Measurements from ENCODE around the gene GPR37L1. TPM values are rescaled to one million over a fixed set of nuclear protein-coding genes. Genes with fewer than 3 reads are reported as not detected.

GPR37L1 gene
- total and polyA plus RNA-seq, 10 of the 15 experiments (the other 5 are each of a cell fraction or from before 2014, with no cell fraction given), result under 0.01 to 0.08 (median 0.02) TPM; not detected in 5

- TF ChIP-seq BRCA1 (IDR thresholded peaks at IDR 0.05; ENCODE audit: low read depth, low read length) (no peak), ATF3 (IDR thresholded peaks at IDR 0.05; ENCODE audit: borderline replicate concordance, extremely low read depth, low read depth, low read length) (no peak), RAD51 (IDR thresholded peaks at IDR 0.05) (no peak), PAX8 (IDR thresholded peaks at IDR 0.05) (no peak), MEF2B (IDR thresholded peaks at IDR 0.05; ENCODE audit: partially characterized antibody, poor library complexity, severe bottlenecking) (no peak)
Observed at GRCh38 chr1:202124142-202124541, 1.4 kb downstream of the GPR37L1 start (continued).

GRCh38 chr1:202125611-202126010, 2.9 kb downstream of the GPR37L1 start:
- no peak overlapping the region for H3K4me3 ChIP-seq
- H3K27me3 ChIP-seq (replicated peaks in 1 of 2; ENCODE audit: control insufficient read depth in 2 of 2, insufficient read depth in 2 of 2, low read length in 1 of 2), result peaks cover 0 to 2% of the 10 kb centered on the region in 2 experiments
- H3K4me1 ChIP-seq (ENCODE audit: control insufficient read depth, insufficient read depth, low read length), result no peaks in the 10 kb centered on the region
- no peaks in the 10 kb centered on the region for H3K79me2 ChIP-seq (ENCODE audit: control insufficient read depth, insufficient read depth, low read length)
- no peaks in the 10 kb centered on the region for H3K9me3 ChIP-seq (replicated peaks; ENCODE audit: control insufficient read depth, insufficient read depth, low read length)
- no peak overlapping the region for H2AFZ ChIP-seq (ENCODE audit: control insufficient read depth, low read depth, low read length)
- FAIRE-seq (no peak), DNase-seq (ENCODE audit: low read depth, low spot score) (no peak), ATAC-seq (no peak)
- ChIA-PET CTCF (interaction anchor here (5.3 to 9.3 kb wide), 2 partner anchors 10 to 126 kb away, joined by 29 to 119 read pairs; no protein-coding TSS in a partner anchor), SMC1A (ENCODE audit: uncharacterized antibody, unreplicated experiment) (interaction anchor here (1.3 kb wide), 1 partner anchor 126 kb away, joined by 3 read pairs; no protein-coding TSS in a partner anchor), RAD21 (ENCODE audit: unreplicated experiment) (no interaction called here), POLR2A (no interaction called here)
- no peak overlapping the region for H3K4me2 ChIP-seq (ENCODE audit: control insufficient read depth, insufficient read depth)
- no peak overlapping the region for H3K9ac ChIP-seq (ENCODE audit: control insufficient read depth, insufficient read depth, low read length)
- H4K20me1 ChIP-seq (ENCODE audit: control insufficient read depth, insufficient read depth), result 0 out of 2 replicates have a peak, but pooled peaks cover 3% of the 10 kb centered on the region
- 32% methylated on average over 8 of the region's 8 CpGs for WGBS (ENCODE audit: insufficient coverage, insufficient replicate concordance, low lambda C conversion rate, missing lambda C conversion rate)
- TF ChIP-seq ZNF592 (IDR thresholded peaks at IDR 0.05) (no peak), SUPT20H (IDR thresholded peaks at IDR 0.05; ENCODE audit: borderline replicate concordance, control insufficient read depth, low read depth, low read length) (no peak), NFXL1 (IDR thresholded peaks at IDR 0.05; ENCODE audit: borderline replicate concordance) (no peak), SMARCA5 (IDR thresholded peaks at IDR 0.05) (no peak), BACH1 (IDR thresholded peaks at IDR 0.05; ENCODE audit: borderline replicate concordance) (no peak), RELB (IDR thresholded peaks at IDR 0.05; ENCODE audit: low read depth) (no peak), IRF3 (IDR thresholded peaks at IDR 0.05) (no peak), ZNF384 (IDR thresholded peaks at IDR 0.05; ENCODE audit: borderline replicate concordance, low read depth, low read length) (no peak), CREB1 (IDR thresholded peaks at IDR 0.05; ENCODE audit: low read depth) (no peak), MTA2 (IDR thresholded peaks at IDR 0.05; ENCODE audit: low read depth) (no peak)
- in situ Hi-C loops (cut with MboI) (no loop called here), intact Hi-C loops (cut with micrococcal nuclease; ENCODE audit: unreplicated experiment) (no loop called here)
- H3K36me3 ChIP-seq (ENCODE audit: control insufficient read depth in 2 of 2, insufficient read depth in 2 of 2, low read length in 1 of 2), result no peaks in the 10 kb centered on the region
- BruUV-seq (replicated peaks), result no TSS peak
- no peak overlapping the region for H3K27ac ChIP-seq (ENCODE audit: control insufficient read depth, insufficient read depth)
